Calu3 (cell line): ENCODE data around the gene OAS1. TPM values are rescaled to one million over a fixed set of nuclear protein-coding genes. Genes with fewer than 3 reads are reported as not detected.

Source experiments
- BruUV-seq: library from RNA; stranded (reverse); fragments of 400-500 nt; replicated peaks from 2 replicates; lab custom pipeline; 2021; lab: Mats Ljungman, UMichigan
- CTCF ChIA-PET: fragments of 300-600 bp; sonication (Branson Sonifier 250); formaldehyde crosslinking; loops from one replicate; lab custom pipeline; 2022; ENCODE audit warnings: antibody characterized with exemption; lab: Charles Lee
- DNase-seq: peaks from one replicate; pipeline ENCODE4 v3.0.0; 2022
- H3K27ac Mint-ChIP-seq: one replicate; pipeline ENCODE4 v1.8.0; 2022; ENCODE audit warnings: mixed read lengths; ENCODE audit not compliant: unreplicated experiment
- H3K27me3 Mint-ChIP-seq: one replicate; pipeline ENCODE4 v1.8.0; 2022; ENCODE audit warnings: mixed read lengths; ENCODE audit not compliant: unreplicated experiment
- H3K36me3 Mint-ChIP-seq: one replicate; pipeline ENCODE4 v1.8.0; 2022; ENCODE audit warnings: mild to moderate bottlenecking, moderate library complexity, mixed read lengths; ENCODE audit not compliant: insufficient read depth, unreplicated experiment
- H3K4me1 Mint-ChIP-seq: one replicate; pipeline ENCODE4 v1.8.0; 2022; ENCODE audit warnings: mild to moderate bottlenecking, low read depth, mixed read lengths; ENCODE audit not compliant: unreplicated experiment
- H3K4me3 Mint-ChIP-seq: one replicate; pipeline ENCODE4 v1.8.0; 2022; ENCODE audit warnings: mild to moderate bottlenecking, low read depth, moderate library complexity, mixed read lengths; ENCODE audit not compliant: unreplicated experiment
- H3K9me3 Mint-ChIP-seq: one replicate; pipeline ENCODE4 v1.8.0; 2022; ENCODE audit warnings: low read depth, mixed read lengths; ENCODE audit not compliant: unreplicated experiment
- intact Hi-C: fragments of 100-400 bp; cut with micrococcal nuclease; formaldehyde crosslinking; loops from one replicate; pipeline ENCODE4 v1.10.0; 2022; ENCODE audit not compliant: unreplicated experiment
- total RNA-seq: library from RNA; stranded (reverse); gene quantifications from 2 replicates; pipeline ENCODE4 v1.2.3, GENCODE V29; 2022
- TF ChIP-seq, protein P1 (sequence below): fragments of 200-600 bp; IDR thresholded peaks from one replicate; pipeline ENCODE4 v1.8.0; 2022; ENCODE audit warnings: antibody characterized with exemption; ENCODE audit not compliant: unreplicated experiment

The OAS1 gene
- total RNA-seq, 1 experiment from 2014 or later = 170 TPM

DNA sequence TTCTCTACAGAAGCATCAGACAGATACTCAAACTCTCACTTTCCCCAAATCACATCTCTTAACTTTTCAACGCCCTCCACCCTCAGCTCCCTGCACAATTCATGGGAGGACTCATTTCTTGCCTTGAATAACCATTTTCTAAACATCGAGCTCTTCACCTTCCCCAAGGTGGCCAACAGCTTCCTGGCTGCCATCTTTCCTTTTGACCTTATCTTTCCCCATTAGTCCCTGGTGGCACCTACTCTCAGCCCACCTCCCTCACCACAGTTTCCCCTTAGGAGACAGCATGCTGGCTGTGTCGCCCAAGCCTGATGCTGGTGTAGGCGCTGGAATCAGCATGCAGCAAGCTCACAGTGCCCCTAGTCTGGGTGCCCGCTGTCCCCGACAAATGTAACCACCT lies 8.4 kb upstream of the OAS1 start:
- CTCF ChIA-PET = no interaction called here
- intact Hi-C loops = no loop called here
- H3K4me1 Mint-ChIP-seq = peaks cover 14% of the 10 kb centered on the region

DNA sequence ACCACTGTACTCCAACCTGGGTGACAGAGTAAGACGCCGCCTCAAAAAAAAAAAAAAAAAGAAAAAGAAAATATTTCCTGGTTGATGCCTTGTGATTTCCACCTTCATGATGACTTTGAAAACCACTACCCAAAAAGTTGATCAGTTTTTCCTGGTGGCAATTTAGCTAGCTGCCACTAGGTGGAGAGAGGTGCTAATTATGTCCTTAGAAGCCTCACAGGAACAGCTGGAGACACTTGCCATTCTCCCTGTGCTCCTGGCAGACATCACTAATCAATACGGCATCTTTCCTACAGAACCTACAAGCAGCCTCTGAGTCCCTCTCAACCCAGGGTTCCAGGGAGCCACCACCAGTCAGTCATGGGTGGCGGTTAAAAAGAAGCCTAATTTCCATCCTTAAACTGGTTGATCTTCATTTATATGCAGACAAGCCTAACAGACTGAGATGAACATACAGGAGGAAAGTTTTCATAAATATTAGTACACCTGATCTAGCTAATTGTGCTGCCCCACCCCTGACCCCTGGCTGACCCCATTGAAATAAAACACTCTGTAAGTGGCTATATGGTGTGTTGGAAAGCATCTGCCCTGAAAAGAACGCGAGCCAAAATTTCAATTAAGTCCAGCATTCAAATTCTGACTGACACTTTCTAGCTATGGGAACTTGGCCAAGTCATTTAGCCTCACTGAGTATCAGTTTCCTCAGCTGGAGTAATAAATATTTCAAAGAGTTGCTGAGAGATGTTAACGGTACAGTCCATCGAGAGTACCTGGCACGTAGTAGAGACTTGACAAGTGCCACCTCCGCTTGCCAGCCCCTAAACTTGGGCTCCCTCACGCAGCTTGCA lies 6.2 kb upstream of the OAS1 start:
- TF ChIP-seq, protein P1, sequence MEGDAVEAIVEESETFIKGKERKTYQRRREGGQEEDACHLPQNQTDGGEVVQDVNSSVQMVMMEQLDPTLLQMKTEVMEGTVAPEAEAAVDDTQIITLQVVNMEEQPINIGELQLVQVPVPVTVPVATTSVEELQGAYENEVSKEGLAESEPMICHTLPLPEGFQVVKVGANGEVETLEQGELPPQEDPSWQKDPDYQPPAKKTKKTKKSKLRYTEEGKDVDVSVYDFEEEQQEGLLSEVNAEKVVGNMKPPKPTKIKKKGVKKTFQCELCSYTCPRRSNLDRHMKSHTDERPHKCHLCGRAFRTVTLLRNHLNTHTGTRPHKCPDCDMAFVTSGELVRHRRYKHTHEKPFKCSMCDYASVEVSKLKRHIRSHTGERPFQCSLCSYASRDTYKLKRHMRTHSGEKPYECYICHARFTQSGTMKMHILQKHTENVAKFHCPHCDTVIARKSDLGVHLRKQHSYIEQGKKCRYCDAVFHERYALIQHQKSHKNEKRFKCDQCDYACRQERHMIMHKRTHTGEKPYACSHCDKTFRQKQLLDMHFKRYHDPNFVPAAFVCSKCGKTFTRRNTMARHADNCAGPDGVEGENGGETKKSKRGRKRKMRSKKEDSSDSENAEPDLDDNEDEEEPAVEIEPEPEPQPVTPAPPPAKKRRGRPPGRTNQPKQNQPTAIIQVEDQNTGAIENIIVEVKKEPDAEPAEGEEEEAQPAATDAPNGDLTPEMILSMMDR = peak; percentile 73
- DNase-seq = peak; percentile 64
- H3K4me3 Mint-ChIP-seq = no peak overlapping the region
- H3K36me3 Mint-ChIP-seq = peaks cover 6% of the 10 kb centered on the region
- BruUV-seq = no TSS peak
- CTCF ChIA-PET = interaction anchor here (0.5 to 2.0 kb wide), 11 partner anchors 10 to 500 kb away, joined by 3 to 12 read pairs (median 4); partner anchors contain the start of genes OAS2 and OAS3
- H3K4me1 Mint-ChIP-seq = peaks cover 35% of the 10 kb centered on the region
- peaks cover 36% of the 10 kb centered on the region for H3K27me3 Mint-ChIP-seq
- no peak overlapping the region for H3K27ac Mint-ChIP-seq
- intact Hi-C loops = loop anchor here (1.0 to 5.0 kb wide), 3 partner anchors 37 to 131 kb away; partner anchors contain the start of genes OAS2 and OAS3
- H3K9me3 Mint-ChIP-seq = no peaks in the 10 kb centered on the region

More for the DNA sequence above, 8.4 kb upstream of the OAS1 start:
- no peak for DNase-seq
- H3K4me3 Mint-ChIP-seq = no peak overlapping the region
- no peak overlapping the region for H3K27ac Mint-ChIP-seq
- no peaks in the 10 kb centered on the region for H3K9me3 Mint-ChIP-seq
- no TSS peak for BruUV-seq
- TF ChIP-seq, protein P1 = no peak
- peaks cover 36% of the 10 kb centered on the region for H3K27me3 Mint-ChIP-seq
- H3K36me3 Mint-ChIP-seq = no peaks in the 10 kb centered on the region

DNA sequence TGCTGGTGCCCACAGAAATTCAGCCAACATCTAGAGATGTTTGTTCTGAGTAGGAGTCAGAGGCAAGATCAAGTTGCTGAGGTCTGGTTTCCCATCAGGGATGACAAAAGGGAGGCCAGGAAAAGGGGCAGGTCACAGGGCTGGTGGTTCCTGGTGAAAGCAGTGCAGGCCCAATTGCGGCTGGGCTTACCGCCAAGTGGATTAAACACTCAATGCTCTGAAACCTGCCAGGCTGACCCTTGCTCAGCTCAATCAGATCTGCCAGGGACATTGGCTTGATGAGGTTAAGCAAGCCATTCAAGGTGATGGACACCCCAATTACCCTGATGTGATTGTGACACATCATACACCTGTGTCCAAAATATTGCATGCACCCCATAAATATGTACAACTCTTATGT lies 5.5 kb upstream of the OAS1 start:
- Mint-ChIP-seq H3K9me3 (no peaks in the 10 kb centered on the region), H3K4me3 (no peak overlapping the region), H3K36me3 (peaks cover 6% of the 10 kb centered on the region), H3K4me1 (peaks cover 39% of the 10 kb centered on the region), H3K27ac (no peak overlapping the region), H3K27me3 (peaks cover 29% of the 10 kb centered on the region)
- CTCF ChIA-PET = interaction anchor here (0.5 to 2.0 kb wide), 3 partner anchors 50 to 501 kb away, joined by 3 to 12 read pairs (median 4); no protein-coding TSS in a partner anchor
- TF ChIP-seq, protein P1 = no peak
- DNase-seq = no peak
- BruUV-seq = no TSS peak
- intact Hi-C loops = loop anchor here (2.0 to 5.0 kb wide), 2 partner anchors 36 to 78 kb away; partner anchors contain the start of genes OAS2 and OAS3

DNA sequence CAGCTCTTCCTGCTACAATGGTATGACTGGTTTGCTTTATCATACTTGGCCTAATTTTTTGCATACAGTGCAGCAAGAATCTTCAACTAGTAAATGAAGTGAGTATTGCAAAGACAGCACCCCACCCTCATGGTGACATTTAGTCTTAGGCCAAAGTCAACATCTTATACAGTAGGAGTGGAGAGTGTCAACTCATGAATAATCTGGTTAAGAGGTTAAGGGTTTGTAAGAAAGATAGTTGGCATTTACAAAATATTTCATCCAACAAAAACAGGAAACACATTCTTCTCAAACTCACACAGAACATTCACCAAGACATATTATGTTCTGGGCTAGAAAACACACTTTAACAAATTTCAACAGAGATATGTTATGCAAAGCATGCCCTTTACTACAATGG lies 2.2 kb upstream of the OAS1 start:
- TF ChIP-seq, protein P1 = no peak
- Mint-ChIP-seq H3K27me3 (no peaks in the 10 kb centered on the region), H3K4me1 (peaks cover 48% of the 10 kb centered on the region), H3K4me3 (peak overlapping the region; percentile 23), H3K9me3 (no peaks in the 10 kb centered on the region), H3K36me3 (peaks cover 24% of the 10 kb centered on the region), H3K27ac (peak overlapping the region; percentile 92)
- intact Hi-C loops = loop anchor here (5.0 kb wide), 1 partner anchor 33 kb away; the partner anchor contains the start of gene OAS3
- CTCF ChIA-PET = no interaction called here
- DNase-seq = no peak
- no TSS peak for BruUV-seq
